ENCODE results near the gene SLC44A3.

The SLC44A3 gene

DNA sequence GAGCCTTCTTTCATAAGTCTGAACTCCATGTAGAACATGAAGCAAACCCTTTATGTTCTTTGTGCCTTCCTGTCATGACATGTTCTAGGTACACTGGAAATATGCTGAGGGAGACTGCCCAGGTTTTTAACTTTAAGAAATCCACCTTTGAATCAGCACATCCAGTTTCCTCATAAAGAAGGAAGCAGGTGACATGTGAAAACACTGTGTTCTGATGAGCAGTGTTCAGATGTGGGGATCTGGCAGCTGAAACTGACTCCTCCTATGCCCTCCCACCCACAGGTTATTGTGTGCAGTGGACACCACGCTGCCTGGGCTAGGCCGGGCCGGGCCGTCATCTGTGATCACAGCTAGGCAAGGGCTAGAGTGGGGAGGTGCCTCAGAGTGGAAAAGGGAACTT is 55.6 kb downstream of the SLC44A3 start:
- no peak for DNase-seq

DNA sequence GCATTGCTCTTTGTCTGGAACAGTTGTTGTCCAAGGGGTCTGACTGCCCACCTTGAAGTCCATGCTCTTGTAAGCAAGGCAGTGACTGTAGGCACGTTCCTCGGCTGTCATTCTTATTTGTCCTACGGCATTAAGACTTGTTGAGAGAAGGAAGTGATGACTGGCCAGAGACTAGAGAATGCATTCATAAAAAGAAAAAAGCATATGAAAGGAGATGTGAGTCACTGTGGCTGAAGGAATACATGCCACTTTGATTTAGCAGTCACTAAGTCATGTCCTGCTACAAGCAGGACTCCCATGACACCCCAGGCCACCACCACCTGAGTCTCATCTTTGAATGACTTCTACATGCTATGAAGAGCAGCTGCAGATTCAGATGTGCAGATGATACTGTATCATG is 56.2 kb downstream of the SLC44A3 start:
- no peak for DNase-seq

DNA sequence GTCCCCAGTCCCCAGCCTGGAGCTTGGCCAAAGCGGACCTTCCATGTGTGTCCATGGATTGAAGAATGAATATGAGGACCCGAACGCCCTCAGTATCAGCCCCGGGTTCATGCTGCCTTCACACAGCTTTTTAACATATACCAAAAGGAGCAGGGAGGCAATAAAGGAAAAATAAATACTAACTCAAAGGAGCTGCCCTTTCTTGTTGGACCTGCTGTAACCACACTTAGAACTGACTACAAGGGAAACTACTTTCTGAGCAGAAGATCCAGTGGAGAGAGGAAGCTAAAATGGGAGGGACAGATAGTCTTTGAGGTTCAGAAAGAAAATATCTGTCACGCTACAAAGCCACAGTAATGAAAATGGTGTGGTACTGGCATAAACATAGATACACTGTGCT is 58.2 kb downstream of the SLC44A3 start:
- no peak for DNase-seq

DNA sequence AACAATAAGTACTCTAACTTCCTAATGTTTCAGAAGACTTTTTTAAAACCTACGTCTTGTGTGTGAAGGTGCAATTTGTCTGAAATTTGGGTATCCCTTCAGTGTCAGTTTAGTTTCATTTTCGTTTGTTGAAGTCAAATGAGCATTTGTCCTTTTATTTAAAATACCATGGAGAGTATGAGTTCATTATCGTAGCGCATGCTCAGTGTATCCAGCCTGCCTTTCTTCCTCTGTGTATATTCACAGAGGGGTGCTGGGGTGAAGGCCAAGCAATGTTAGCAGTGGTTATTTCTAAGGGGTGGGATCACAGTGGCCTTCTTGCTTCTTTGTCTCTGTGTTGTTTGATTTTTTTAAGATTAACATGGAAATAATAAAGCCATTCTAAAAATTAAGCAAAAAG is 63.5 kb downstream of the SLC44A3 start:
- DNase-seq, result no peak

DNA sequence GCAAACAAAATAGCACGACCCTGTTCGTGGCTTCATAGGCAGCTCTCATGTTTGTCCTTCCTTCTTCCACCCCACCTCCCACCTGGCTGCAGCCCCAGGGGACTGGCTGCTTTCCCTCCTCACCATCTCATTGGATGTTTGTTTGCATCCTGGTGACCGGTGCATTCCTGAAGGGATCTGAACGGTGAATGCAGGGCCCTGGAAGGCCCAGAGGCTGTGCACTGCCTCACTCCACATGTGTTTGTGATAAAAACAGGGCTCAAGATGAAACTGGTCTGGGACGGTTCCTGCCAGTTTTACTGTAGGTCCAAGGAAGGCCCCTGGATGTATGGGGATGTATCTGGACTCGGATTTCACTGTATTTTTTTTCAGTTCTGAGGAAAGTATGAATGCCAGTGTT is 63.9 kb downstream of the SLC44A3 start:
- DNase-seq, result no peak

DNA sequence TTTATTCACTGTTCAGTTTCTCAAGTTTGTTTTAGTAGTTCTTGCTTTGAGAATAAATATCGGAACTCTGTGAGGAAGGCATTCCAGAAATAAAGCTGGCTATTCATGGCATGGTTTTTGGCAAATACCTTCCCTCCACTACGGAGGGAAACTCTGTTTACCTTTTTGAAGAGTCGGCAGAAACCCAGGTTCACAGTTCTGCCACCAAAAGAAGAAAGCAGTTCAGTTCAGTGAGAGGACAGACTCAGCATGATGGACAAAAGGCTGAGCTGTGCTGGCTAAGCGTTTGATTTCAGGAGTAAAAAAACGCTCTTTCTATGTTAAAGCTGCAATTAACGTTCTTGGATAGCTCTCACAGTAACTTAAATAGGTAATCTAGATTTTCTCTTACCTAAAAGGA is 64.3 kb downstream of the SLC44A3 start:
- no peak for DNase-seq

DNA sequence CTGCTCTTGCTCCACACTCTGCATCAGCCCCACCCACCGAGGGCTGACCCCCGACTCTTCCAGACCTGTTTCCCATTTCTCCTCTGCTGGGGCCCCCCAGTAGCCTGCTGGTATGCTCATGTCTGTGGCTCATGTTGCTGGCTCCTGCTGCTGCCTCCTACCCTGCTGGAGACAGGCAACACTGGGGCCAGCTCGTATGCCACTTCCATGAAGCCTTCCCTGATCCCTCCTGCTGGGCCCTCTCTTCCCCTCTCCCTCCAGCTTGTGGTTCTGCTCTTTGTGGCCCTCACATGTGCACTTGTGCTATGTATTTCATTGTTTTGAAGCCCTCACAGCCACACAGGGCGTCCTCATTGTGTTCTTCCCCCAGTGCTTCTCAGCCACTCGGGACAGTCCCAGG is 66.2 kb downstream of the SLC44A3 start:
- DNase-seq, result no peak

DNA sequence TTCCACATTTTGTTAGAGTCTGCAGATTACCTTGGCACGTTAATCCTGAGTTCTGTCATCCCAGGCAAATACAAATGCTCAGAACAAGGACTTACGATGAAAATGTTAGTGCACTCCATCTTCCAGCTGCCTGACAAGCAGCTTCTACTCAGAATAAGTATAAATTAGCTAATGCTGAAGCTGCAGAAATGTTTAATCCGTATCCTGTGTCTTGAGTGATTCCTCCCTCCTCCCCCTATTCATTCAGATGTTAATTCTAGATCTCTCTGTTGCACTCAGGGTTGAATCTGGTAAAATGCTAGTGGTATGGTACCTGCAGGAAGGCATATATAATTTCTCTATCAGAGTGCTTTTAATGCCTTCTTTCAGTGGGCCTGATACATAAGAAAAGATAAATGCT is 66.9 kb downstream of the SLC44A3 start:
- no peak for DNase-seq

DNA sequence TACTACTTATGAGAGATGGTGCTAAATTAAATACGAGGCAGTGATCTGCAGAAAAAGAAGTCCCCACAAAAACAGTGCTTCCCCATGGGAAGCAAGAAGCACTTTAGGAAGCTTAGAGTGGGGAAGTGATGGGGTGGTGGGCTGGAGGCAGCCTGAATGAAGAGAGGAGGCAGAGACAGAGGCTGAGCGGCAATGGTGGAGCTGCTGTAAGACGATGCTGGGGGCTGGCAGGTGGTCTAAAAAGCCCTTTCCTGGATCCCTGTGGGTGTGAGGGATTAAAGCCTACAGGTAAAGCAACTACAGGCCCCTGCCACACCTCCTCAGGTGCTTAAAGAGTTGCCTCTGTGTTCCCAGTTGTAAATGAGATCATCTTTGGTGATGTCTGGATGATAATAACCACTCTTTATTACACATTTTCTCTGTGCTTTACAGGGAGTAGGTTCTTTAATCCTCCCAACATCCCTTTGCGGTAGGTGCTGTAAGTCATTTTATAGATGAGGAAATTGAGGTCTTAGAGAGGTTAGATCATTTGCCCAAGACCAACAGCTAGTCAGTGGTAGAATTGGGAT is 67.5 kb downstream of the SLC44A3 start:
- no peak for DNase-seq

DNA sequence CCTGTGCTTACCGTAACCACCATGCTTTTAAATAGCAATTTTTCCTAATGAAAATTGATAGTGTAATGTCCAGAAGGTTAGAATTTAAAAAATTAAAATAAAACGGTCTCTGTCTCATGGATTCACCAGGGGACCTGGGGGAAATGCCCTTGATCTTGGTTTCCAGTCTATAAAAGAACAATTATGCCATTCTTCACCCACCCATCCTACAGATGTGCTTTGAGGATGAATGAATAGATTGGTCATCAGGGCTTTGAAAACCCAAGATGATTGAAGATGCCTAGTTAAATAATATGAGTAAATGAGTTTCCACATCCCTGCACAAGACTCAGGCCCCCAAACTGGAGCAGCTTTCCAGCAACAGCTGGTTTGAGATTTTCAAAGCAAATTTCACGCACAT is 68.0 kb downstream of the SLC44A3 start:
- DNase-seq, result no peak

DNA sequence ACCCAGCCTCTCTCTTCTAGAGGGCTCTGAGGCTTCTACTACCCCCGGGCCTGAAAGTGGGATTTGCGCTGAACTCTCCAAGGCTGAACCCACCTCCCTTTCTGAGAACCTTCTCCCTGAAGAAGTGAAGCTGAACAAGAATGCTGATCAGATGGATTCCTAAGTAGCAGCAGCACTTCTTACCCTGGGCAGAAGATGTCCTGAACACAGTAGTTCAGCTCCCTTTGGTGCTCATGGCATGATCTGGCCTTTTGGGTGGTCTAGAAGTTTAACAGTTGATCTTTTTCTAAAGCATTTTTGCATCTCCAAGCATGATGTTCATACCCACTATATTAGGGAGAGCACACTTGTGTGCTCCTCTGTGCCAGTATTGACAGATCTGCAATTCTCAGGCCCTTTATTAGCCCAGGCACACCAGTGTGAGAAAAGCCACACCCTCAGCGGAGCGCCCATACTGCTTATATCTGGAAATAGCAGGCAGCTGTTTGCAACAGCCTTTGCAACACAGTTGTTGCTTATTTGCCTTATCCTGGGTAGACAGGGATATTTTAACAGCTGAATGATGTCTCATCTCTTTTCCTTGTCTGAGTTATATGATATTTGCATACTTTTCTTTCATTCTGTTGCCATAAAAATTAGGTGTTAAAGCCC is 72.6 kb downstream of the SLC44A3 start:
- no peak for DNase-seq

DNA sequence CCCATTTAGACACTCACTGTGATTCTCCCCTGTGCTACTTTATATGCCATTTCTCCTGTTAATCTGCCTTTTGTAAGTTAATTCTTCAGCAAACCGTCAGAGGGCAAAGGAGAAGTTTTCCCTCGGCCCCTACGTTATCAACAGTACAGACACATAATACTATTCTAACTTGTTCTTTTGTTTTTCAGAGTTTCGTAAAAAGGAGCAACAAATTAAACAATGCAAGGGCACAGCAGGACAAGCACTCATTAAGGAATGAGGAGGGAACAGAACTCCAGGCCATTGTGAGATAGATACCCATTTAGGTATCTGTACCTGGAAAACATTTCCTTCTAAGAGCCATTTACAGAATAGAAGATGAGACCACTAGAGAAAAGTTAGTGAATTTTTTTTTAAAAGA is 74.5 kb downstream of the SLC44A3 start:
- no peak for DNase-seq

DNA sequence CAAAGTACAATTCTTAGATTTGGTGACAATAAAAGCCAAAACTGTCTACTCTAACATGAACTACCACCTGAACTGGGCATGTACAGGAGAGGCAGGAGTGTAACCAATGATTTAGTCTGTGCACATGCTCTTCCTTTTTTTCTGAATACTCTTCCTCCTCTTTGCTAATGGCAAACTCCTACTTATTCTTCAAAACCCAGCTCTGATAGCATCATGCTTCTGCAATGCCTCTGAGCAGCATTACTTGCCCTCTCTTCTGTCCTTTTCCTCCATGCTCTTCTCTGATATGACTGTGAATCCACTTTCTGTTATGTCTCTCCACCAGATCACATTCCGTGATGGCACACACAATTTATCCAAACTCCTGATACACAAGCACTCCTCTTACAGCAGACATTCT is 75.4 kb downstream of the SLC44A3 start:
- no peak for DNase-seq

DNA sequence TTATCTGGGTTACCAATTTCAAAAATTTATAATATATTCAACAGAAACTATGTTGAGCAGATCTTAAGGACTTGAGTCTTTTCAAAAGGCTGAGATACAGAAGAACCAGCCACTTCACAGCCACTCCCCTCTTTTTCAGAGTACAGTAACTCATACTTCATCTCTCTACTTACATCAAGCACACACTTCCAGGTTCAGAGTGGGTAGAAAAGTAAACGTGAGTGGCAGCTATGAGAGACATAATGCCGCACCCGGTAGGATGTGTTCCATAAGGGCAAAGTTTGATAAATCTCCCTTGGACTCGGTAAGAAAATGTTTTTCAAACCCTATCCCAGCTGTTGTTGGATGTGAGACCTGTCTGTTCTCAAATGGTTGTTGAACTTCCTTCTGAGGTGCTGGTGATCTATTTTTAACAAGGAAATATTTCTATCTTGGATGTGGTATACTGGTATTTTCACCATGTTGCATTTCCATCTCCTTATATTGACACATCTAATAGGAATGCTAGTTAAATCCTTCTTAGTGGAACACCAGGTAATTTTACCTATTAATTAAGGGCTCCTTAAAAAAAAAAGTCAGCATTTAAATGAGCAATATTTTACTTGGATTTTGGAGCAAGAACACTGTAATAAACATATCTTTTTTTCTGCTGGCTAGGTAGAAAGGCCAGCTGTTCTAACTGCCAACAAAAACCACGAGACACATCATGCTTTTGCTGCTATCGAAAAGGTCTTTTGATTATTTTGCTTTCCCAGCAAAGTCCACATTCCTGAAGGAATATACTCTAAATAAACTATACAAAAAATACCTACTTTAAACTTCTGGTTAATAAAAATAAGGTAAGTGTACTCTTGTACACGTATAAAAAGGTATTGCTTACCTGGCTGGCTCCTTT is 78.6 kb downstream of the SLC44A3 start:
- DNase-seq, result no peak

DNA sequence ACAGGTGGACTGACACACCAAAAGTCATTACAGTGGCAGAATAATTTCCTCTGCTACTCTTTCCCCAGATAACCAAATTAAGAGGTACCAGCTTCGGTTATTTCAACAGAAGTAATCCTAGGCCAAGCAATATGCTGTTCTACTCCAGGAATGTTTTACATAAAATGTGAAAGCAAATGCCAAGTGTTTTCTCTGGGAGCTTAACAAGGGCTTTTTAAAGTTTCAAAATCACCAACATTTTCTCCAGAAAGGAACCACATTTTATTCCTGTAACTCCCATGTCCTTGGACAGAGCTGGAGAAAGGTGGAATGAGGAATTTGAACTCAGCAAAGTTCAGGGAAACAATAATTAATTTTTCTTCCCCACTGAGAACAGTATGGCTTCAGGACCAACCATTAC is 79.6 kb downstream of the SLC44A3 start:
- DNase-seq, result no peak

DNA sequence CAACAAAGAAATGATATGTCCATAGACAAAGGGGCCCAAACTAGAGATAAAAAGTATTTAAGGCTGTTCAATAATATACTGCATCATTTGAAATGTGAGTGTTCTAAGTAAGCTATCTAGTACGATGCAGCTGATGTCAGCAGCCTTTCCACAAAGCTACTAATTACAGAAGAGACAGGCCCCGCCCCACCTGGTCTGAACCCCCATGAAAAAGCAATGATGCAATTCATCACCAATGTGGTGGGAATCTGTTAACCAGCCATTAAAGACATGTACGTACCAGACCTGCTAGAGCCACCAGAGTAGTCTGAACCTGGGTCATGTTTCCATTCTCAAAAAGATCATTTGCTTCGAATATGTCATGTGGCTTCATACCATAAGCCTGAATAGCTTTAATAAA is 81.7 kb downstream of the SLC44A3 start:
- no peak for DNase-seq

DNA sequence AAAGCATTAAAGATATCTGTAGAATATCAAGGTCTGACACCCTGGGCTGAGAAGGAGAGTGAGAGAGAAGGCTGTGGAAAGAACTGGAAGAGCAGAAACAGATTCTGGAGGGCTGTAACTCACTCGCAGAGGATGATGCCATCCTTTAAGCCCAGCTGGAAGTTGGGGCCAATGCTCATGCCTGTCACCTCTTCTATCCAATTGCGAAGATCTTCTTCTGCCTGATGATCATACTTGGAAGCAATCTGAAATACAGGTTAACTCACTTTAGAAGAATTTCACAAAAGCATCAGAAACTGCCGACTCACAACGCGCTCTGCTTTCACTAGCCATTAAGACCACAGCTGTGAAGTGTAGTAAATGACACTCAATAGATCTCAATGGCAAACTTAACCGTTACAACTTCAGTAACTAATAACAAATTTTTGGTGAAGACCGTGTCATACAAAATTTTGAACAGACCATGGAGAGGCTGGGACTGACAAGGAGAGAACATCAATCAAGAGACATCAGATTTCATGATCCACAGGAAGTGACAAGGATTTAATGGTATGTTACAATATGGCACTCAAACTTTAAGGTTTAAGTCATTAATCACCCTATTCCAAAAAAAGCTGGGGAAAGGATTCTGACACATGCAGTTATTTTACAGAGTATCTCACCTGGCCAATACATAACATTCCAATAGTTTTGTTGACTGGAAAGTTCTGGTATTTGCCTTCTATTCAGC is 83.3 kb downstream of the SLC44A3 start:
- DNase-seq, result no peak

DNA sequence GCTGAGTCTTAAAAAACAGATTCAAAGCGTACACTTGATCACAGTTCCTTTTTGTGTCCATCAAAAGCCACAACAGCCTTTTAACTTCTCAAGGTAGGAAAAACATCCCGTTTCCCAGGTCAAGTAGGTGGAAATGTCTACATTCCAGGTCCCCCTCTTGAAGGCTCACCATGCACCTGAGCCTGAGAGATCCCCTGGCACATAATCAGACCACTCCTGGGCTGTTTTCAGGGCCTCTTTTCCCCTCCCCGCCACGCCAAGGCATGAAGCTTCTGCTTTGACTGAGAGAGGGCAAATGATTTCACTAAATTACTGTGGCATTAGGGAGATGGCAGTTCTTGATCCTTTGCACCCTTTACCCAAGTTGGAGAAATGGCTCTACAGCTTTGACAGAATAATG is 85.0 kb downstream of the SLC44A3 start:
- DNase-seq, result no peak

DNA sequence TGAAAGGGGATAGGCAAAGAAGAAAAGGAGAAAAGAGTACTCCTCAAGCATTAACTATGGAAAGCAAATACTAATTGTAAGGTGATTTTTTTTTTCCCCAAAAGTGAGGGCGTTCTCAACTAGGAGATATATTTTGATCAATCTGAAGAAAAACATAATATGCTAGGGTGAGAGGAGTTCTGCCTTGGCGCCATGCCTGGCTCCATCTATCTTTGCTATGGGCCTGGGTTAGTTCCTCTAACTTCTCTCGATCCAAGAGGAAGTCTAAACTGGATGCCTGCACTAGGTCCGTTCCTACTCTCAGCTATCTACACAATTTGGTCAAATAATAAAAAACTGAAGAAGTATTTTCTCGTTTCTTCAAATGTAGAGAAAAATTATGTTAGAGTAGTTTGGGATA is 86.2 kb downstream of the SLC44A3 start:
- DNase-seq, result no peak

DNA sequence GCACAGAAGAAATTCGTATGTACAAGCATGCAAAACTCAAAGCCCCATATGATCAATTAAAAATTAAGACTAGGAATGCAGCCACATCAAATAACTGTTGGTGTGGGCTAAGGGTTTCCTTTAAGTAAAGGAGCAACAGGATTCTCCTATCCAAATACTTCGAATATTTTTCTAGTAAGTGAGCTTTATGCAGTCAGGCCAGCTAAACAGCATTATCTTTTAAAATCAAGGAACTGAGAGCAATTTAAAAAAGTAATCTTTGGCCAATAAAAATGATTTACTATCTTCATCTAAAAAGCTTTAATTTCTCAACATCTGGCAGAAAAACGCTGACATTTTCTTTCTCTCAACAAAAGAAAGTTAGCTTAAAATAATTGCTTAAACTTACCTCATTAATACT is 87.0 kb downstream of the SLC44A3 start:
- DNase-seq, result no peak

DNA sequence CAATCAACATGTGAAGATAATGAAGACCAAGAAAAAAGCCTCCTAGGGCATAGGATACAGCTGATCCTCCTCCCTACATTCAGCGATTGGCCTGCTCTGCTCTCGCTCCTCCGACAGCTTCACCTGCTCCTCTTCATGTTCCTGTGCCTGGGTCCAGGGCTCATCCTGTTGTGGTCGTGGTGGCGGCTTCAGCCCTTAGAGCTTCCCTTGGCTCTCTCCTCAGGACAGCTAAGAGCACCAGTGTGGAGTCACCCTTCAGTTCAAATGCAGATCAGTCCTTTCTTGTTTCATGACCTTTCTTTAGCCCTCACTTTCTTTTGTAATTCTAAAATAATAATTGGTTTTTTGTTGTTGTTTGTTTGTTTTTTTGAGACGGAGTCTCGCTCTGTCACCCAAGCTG is 88.0 kb downstream of the SLC44A3 start:
- no peak for DNase-seq

DNA sequence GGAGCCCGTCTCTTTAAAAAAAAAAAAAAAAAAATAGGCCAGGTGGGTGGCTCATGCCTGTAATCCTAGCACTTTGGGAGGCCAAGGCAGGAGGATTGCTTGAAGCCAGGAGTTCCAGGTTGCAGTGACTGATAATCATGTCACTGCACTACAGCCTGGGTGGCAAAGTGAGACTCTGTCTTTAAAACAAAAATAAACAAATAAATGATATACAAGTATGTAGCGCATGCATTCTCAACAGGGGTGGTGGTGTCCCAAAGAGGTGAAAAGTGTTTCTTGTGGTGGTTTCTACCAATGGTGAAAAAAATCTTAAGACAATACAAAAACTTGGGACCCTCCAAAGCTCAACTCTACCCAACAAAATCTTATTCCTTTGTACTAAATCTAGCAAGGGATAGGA is 88.8 kb downstream of the SLC44A3 start:
- DNase-seq, result no peak

DNA sequence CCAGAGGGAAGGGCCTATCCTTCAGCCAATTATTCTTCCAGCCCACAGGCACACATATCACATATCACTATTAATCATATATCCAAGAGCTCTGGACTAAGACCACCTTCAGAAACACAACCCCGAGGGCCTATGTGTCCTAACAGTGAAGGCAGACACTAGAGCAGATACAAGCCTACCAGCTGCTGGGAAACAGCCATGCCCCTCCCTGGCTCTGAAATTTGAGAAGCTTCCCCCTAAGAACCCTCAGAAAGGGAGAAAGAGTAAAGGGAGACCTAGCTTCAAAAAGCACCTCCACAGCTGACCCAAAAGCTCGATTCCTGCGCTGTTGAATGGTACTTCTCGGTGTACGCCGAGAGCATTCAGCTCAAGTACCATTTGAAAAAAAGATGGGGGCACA is 89.3 kb downstream of the SLC44A3 start:
- no peak for DNase-seq

Measured in central memory CD4-positive, alpha-beta T cell (primary cell).